CD4-positive, CD25-positive, alpha-beta regulatory T cell (primary cell): ENCODE data around the gene LRRK1. TPM values are rescaled to one million over a fixed set of nuclear protein-coding genes. Genes with fewer than 3 reads are reported as not detected.

Experiments used
- ATAC-seq, 2 donors: fragments of 150-1000 bp; cut with Tn5 transposase; one replicate each; pipeline ENCODE4 v1.10.0; 2021; ENCODE audit warnings: low read depth in 2 of 2, moderate number of reproducible peaks in 2 of 2, moderate library complexity in 1 of 2
- DNase-seq, 3 donors: peaks; one replicate each; pipeline versions ENCODE4 v3.0.0 to v3.0.0-alpha.2; 2012 to 2022; ENCODE audit warnings: mixed read lengths in 1 of 3
- H3K27ac ChIP-seq: one replicate; pipeline ENCODE4 v1.7.0; 2013; ENCODE audit warnings: mild to moderate bottlenecking, low read length; ENCODE audit not compliant: insufficient read depth, poor library complexity, severe bottlenecking
- H3K27me3 ChIP-seq: one replicate; pipeline ENCODE4 v1.7.0; 2013; ENCODE audit warnings: low read length; ENCODE audit not compliant: control insufficient read depth, insufficient read depth
- H3K36me3 ChIP-seq: one replicate; pipeline ENCODE4 v1.7.0; 2013; ENCODE audit warnings: mild to moderate bottlenecking, low read length, moderate library complexity; ENCODE audit not compliant: control insufficient read depth, insufficient read depth
- H3K4me1 ChIP-seq: 2 replicates; pipeline ENCODE4 v1.7.0; 2013; ENCODE audit warnings: mild to moderate bottlenecking, low read length; ENCODE audit not compliant: insufficient read depth, control insufficient read depth, poor library complexity, severe bottlenecking
- H3K4me3 ChIP-seq: one replicate; pipeline ENCODE4 v1.7.0; 2013; ENCODE audit warnings: low read depth, mild to moderate bottlenecking, low read length, moderate library complexity
- H3K9me3 ChIP-seq, 2 experiments: 1 replicate in 1 of 2; 2 replicates in 1 of 2; pipeline ENCODE4 v1.7.0; 2013; ENCODE audit warnings: low read length in 2 of 2, mild to moderate bottlenecking in 1 of 2, moderate library complexity in 1 of 2; ENCODE audit not compliant: control insufficient read depth in 2 of 2
- H3K27ac Mint-ChIP-seq, 3 donors: one replicate each; pipeline ENCODE4 v1.8.0; 2020 to 2022; ENCODE audit warnings: mild to moderate bottlenecking in 3 of 3, mixed read lengths in 3 of 3, moderate library complexity in 2 of 3
- H3K27me3 Mint-ChIP-seq: one replicate; pipeline ENCODE4 v1.8.0; 2022; ENCODE audit warnings: mild to moderate bottlenecking, mixed read lengths
- H3K36me3 Mint-ChIP-seq: one replicate; pipeline ENCODE4 v1.8.0; 2020; ENCODE audit warnings: mixed read lengths
- H3K4me1 Mint-ChIP-seq, 4 donors: one replicate each; pipeline ENCODE4 v1.8.0; 2020 to 2022; ENCODE audit warnings: mixed read lengths in 4 of 4, mild to moderate bottlenecking in 1 of 4
- H3K4me3 Mint-ChIP-seq, 4 donors: one replicate each; pipeline ENCODE4 v1.8.0; 2020 to 2022; ENCODE audit warnings: mild to moderate bottlenecking in 4 of 4, mixed read lengths in 4 of 4, moderate library complexity in 3 of 4
- H3K9me3 Mint-ChIP-seq, 7 donors: one replicate each; pipeline ENCODE4 v1.8.0; 2020 to 2022; ENCODE audit warnings: mixed read lengths in 7 of 7, mild to moderate bottlenecking in 3 of 7, moderate library complexity in 2 of 7
- polyA plus RNA-seq, 4 donors: library from polyadenylated mRNA; unstranded; fragments of 300-500 nt; fragmentation: Illumina TruSeq; gene quantifications; one replicate each; pipeline ENCODE4 v1.2.3, GENCODE V29; 2021
- total RNA-seq: library from RNA; stranded (reverse); gene quantifications from one replicate; pipeline ENCODE4 v1.2.3, GENCODE V29; 2022

LRRK1 gene
- total and polyA plus RNA-seq, 5 donors from 2014 or later, result 0.06 to 0.17 TPM; not detected in 3

DNA sequence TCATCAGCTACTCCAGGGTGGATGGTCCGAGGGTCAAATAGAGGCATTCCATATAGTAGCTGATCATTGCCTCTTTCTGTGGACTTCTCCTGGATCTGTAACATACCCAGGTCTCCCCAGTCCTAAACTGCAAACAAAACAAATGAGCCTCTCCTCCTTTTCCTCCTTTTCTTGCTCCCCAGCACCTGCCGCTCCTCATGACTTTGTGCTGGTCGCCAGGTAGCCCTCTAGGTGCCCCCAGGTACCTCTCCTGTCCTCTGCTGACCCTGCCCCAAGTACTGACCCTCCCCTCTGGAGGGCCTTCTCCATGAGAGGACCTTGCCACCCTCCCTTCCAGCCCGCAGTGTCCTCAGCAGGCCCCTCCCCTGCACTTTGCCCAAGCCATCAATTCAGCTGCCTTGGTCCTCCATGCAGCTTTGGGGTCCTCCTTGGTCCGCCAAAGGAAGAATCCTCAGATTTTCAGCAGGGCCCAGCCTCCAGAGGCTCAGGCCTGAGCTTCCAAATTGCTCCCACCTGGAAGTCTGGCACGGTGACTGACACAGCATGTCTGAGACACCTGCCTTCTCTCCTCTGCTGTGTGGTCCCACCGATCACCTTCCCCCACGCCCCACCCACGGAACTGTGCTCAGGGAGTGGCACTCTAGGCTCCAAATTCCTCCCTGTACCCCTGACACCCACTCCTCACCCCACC lies 111.0 kb downstream of the LRRK1 start:
- Histone ChIP-seq H3K27ac (no peak overlapping the region), H3K4me1 (no peaks in the 10 kb centered on the region), H3K36me3 (no peaks in the 10 kb centered on the region), H3K4me3 (no peak overlapping the region), H3K27me3 (peaks cover 9% of the 10 kb centered on the region), H3K9me3 (peaks cover 5% of the 10 kb centered on the region in 2 experiments)
- peaks cover 38% of the 10 kb centered on the region for H3K27me3 Mint-ChIP-seq
- peaks cover 0 to 6% (median 3%) of the 10 kb centered on the region in 7 donors for H3K9me3 Mint-ChIP-seq
- no peaks in the 10 kb centered on the region for H3K4me1 Mint-ChIP-seq
- no peak overlapping the region for H3K4me3 Mint-ChIP-seq
- H3K36me3 Mint-ChIP-seq, result no peaks in the 10 kb centered on the region
- DNase-seq (no peak), ATAC-seq (no peak)
- no peak overlapping the region for H3K27ac Mint-ChIP-seq

DNA sequence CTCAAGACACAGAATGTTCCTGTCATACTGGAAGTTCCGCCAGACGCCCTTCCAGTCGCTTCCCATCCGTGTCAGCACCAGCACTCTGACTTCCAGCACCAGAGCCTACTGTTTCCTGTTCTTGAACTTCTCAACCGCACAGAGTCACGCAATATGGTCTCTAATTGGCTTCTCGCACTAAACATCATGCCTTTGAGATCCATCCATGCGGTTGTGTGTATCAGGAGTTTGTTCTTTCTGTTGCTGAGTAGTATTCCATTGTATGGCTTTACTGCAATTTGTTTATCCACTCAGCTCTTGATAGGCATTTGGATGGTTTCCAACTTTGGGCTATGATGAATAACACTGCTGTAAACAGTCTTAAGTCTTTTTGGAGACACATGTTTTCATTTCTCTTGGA lies 112.1 kb downstream of the LRRK1 start:
- peaks cover 0 to 15% (median 4%) of the 10 kb centered on the region in 7 donors for H3K9me3 Mint-ChIP-seq

DNA sequence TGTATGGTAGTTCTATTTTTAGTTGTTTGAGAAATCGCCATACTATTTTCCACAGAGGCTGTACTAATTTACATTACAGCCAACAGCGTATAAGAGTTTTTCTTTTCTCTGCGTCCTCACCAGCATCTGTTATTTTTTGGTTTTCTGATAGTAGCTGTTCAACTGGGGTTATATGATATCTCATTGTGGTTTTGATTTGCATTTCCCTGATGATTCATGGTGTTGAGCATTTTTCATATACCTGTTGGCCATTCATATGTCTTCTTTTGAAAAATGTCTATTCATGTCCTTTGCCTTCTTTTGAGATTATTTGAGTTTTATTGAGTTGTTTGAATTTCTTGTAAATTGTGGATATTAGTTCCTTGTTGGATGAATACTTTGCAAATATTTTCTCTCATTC lies 114.6 kb downstream of the LRRK1 start:
- Mint-ChIP-seq H3K27ac (no peak overlapping the region), H3K9me3 (peaks cover 3 to 21% (median 5%) of the 10 kb centered on the region in 7 donors), H3K4me3 (no peak overlapping the region), H3K36me3 (no peaks in the 10 kb centered on the region), H3K4me1 (no peaks in the 10 kb centered on the region), H3K27me3 (peaks cover 44% of the 10 kb centered on the region)
- DNase-seq, result no peak
- no peak for ATAC-seq
- H3K4me1 ChIP-seq, result no peaks in the 10 kb centered on the region
- no peaks in the 10 kb centered on the region for H3K36me3 ChIP-seq
- H3K27ac ChIP-seq, result no peak overlapping the region
- H3K9me3 ChIP-seq, result peaks cover 19 to 29% of the 10 kb centered on the region in 2 experiments
- no peak overlapping the region for H3K4me3 ChIP-seq
- H3K27me3 ChIP-seq, result peaks cover 19% of the 10 kb centered on the region

More for the DNA sequence above, 112.1 kb downstream of the LRRK1 start:
- H3K36me3 Mint-ChIP-seq, result no peaks in the 10 kb centered on the region
- no peak overlapping the region for H3K27ac Mint-ChIP-seq
- no peak for ATAC-seq
- no peak overlapping the region for H3K4me3 Mint-ChIP-seq
- H3K9me3 ChIP-seq, result peaks cover 15 to 16% of the 10 kb centered on the region in 2 experiments
- no peak for DNase-seq
- no peaks in the 10 kb centered on the region for H3K4me1 Mint-ChIP-seq
- peaks cover 46% of the 10 kb centered on the region for H3K27me3 Mint-ChIP-seq
- no peak overlapping the region for H3K4me3 ChIP-seq
- H3K36me3 ChIP-seq, result no peaks in the 10 kb centered on the region
- no peaks in the 10 kb centered on the region for H3K4me1 ChIP-seq
- H3K27me3 ChIP-seq, result peaks cover 16% of the 10 kb centered on the region
- H3K27ac ChIP-seq, result no peak overlapping the region

DNA sequence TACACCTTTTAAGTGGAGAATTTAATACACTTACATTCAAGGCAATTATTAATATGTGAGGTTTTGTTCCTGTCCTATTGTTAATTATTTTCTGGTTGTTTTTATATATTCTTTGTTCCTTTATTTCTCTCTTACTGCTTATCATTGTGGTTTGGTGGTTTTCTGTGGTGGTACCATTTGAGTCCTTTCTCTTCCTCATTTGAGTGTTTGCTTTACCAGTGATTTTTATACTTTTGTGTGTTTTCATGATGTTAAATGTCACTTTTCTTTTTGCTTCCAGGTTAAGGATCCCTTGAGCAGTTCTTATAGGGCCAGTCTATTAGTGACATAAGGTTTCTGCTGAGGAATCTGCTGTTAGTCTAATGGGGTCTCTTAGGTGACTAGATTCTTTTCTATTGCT lies 116.5 kb downstream of the LRRK1 start:
- no peaks in the 10 kb centered on the region for H3K4me1 Mint-ChIP-seq
- Histone ChIP-seq H3K27ac (no peak overlapping the region), H3K36me3 (no peaks in the 10 kb centered on the region), H3K27me3 (peaks cover 22% of the 10 kb centered on the region), H3K9me3 (peaks cover 19 to 29% of the 10 kb centered on the region in 2 experiments), H3K4me1 (no peaks in the 10 kb centered on the region), H3K4me3 (no peak overlapping the region)
- H3K36me3 Mint-ChIP-seq, result no peaks in the 10 kb centered on the region
- no peak overlapping the region for H3K4me3 Mint-ChIP-seq
- H3K27ac Mint-ChIP-seq, result peak overlapping the region in 1 of 3 donors; percentile 26
- no peak for DNase-seq
- H3K27me3 Mint-ChIP-seq, result peaks cover 44% of the 10 kb centered on the region
- peaks cover 4 to 21% (median 5%) of the 10 kb centered on the region in 7 donors for H3K9me3 Mint-ChIP-seq
- ATAC-seq, result no peak

DNA sequence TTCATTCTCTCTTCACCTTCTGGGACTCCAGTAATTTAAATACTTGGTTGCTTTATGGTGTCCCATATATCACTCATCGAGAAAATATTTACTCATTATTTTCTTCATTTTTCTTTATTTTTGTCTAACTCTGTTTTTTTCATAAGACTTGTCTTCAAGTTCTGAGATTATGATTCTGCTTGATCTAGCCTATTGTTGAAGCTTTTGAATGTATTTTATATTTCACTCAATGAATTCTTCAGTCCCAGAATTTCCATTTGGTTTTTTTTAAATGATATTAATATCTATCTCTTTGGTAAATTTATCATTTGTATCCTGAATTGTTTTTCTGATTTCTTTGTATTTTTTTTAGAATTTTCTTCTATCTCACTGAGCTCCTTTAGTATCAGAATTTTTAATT lies 117.0 kb downstream of the LRRK1 start:
- no peak overlapping the region for H3K4me3 ChIP-seq
- Mint-ChIP-seq H3K27ac (no peak overlapping the region), H3K27me3 (peaks cover 44% of the 10 kb centered on the region), H3K36me3 (no peaks in the 10 kb centered on the region), H3K4me3 (no peak overlapping the region), H3K9me3 (peaks cover 4 to 21% (median 7%) of the 10 kb centered on the region in 7 donors), H3K4me1 (no peaks in the 10 kb centered on the region)
- ATAC-seq (no peak), DNase-seq (no peak)
- H3K4me1 ChIP-seq, result no peaks in the 10 kb centered on the region
- peaks cover 22% of the 10 kb centered on the region for H3K27me3 ChIP-seq
- H3K27ac ChIP-seq, result no peak overlapping the region
- H3K36me3 ChIP-seq, result no peaks in the 10 kb centered on the region
- peaks cover 19 to 29% of the 10 kb centered on the region in 2 experiments for H3K9me3 ChIP-seq

DNA sequence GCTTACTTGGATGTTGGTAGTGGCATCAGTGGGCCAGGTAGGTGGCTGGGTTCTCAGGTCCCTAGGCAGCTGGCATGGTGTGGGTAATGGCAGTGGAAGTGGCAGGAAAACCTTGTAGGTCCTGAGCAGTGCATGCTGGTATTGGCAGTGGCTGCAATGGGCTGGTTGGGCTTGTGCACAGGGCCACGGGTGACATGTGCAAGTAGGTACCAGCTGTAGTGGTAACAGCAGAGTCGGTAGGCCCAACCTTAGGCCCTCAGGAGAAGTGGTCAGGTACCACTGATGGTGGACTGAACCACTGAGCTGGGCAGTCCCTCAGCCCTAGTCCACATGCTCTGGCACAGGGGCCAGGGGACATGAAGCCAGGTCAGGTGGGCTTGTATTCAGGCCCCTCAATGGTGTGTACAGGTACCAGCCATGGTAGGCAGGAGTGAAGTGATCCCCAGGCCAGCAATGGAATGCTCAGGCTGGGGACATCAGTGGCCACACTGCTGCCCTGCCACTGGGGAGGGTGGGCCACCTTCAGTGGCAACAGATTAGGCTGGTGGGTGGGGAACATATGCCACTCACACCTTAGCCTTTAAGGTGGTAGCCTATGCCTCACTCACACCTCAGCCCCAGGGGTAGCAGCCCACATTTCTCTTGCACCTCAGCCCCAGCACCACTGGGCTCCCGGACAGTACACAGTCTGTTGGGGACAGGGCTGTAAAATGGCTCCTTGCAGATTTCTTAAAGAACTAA lies 118.1 kb downstream of the LRRK1 start:
- peaks cover 19 to 34% of the 10 kb centered on the region in 2 experiments for H3K9me3 ChIP-seq
- H3K4me3 ChIP-seq, result no peak overlapping the region
- no peaks in the 10 kb centered on the region for H3K4me1 Mint-ChIP-seq
- no peak overlapping the region for H3K4me3 Mint-ChIP-seq
- peaks cover 4 to 26% (median 10%) of the 10 kb centered on the region in 7 donors for H3K9me3 Mint-ChIP-seq
- ATAC-seq (no peak), DNase-seq (no peak)
- peaks cover 47% of the 10 kb centered on the region for H3K27me3 Mint-ChIP-seq
- H3K36me3 ChIP-seq, result no peaks in the 10 kb centered on the region
- H3K27me3 ChIP-seq, result peaks cover 25% of the 10 kb centered on the region
- H3K27ac ChIP-seq, result no peak overlapping the region
- no peaks in the 10 kb centered on the region for H3K36me3 Mint-ChIP-seq
- no peak overlapping the region for H3K27ac Mint-ChIP-seq
- no peaks in the 10 kb centered on the region for H3K4me1 ChIP-seq

DNA sequence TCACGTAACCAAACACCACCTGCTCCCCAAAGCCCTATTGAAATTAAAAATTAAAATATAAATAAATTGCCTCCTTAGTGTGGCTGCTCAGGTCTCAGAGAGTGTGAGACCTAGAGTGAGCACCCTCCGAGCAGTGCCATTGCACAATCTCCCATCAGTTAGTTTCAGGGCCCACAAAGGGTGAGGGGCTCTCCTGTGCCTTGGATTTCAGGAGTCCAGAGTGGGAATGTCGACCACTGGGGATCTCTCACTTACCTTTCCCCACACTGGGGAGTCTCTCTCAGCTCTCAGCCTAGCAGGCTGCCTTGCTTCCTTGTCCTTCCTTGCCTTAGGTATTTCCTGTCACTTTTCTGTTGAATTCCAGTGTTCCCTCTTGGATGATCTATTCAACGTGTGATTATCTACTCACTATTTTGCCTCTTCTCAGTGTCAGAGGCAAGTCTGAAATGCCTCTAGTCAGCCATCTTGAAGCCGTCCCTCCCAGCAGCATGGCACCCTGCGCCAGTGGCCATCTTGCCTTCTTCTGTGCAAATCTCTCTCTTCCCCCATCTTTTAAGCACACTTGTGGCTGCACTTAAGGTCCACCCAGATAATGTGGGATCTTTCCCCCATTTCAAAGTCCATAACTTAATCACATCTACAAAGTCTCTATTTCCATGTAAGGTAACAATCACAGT lies 119.3 kb downstream of the LRRK1 start:
- no peak for DNase-seq
- Histone ChIP-seq H3K27me3 (peaks cover 20% of the 10 kb centered on the region), H3K36me3 (no peaks in the 10 kb centered on the region), H3K9me3 (peaks cover 19 to 34% of the 10 kb centered on the region in 2 experiments), H3K4me3 (no peak overlapping the region), H3K4me1 (no peaks in the 10 kb centered on the region), H3K27ac (no peak overlapping the region)
- H3K4me1 Mint-ChIP-seq, result no peaks in the 10 kb centered on the region
- peaks cover 4 to 28% (median 9%) of the 10 kb centered on the region in 7 donors for H3K9me3 Mint-ChIP-seq
- no peak overlapping the region for H3K4me3 Mint-ChIP-seq
- H3K27me3 Mint-ChIP-seq, result peaks cover 37% of the 10 kb centered on the region
- no peaks in the 10 kb centered on the region for H3K36me3 Mint-ChIP-seq
- no peak for ATAC-seq
- no peak overlapping the region for H3K27ac Mint-ChIP-seq
